Inferior parietal cortex (tissue), 1 donor: ENCODE data around the gene FAS.

Experiments
- DNase-seq: peaks from one replicate; pipeline ENCODE4 v3.0.0-alpha.2; 2016; ENCODE audit errors: extremely low spot score

Gene FAS

GRCh38 chr10:89035461-89035860, 44.9 kb downstream of the FAS start:
- no peak for DNase-seq

GRCh38 chr10:89037096-89037495, 46.5 kb downstream of the FAS start:
- DNase-seq, result no peak

- no peak for DNase-seq
Measured at GRCh38 chr10:89042562-89042961, 52.0 kb downstream of the FAS start.

- DNase-seq, result no peak
Measured at GRCh38 chr10:89043052-89043451, 52.5 kb downstream of the FAS start.

GRCh38 chr10:89047397-89047796, 56.8 kb downstream of the FAS start:
- DNase-seq, result no peak

GRCh38 chr10:89051593-89051992, 61.0 kb downstream of the FAS start:
- no peak for DNase-seq

- DNase-seq, result no peak
Measured at GRCh38 chr10:89053555-89053954, 63.0 kb downstream of the FAS start.

- DNase-seq, result no peak
Measured at GRCh38 chr10:89055159-89055558, 64.6 kb downstream of the FAS start.

GRCh38 chr10:89062861-89063260, 72.3 kb downstream of the FAS start:
- no peak for DNase-seq

- DNase-seq, result no peak
Measured at GRCh38 chr10:89063465-89063864, 72.9 kb downstream of the FAS start.

- DNase-seq, result no peak
Measured at GRCh38 chr10:89064748-89065147, 74.2 kb downstream of the FAS start.
